ENCODE data around the gene OSBPL8. TPM values are rescaled to one million over a fixed set of nuclear protein-coding genes. Genes with fewer than 3 reads are reported as not detected.

Gene OSBPL8
- total RNA-seq, 1 donor: 133 TPM

- DNase-seq (ENCODE audit: low read depth): peak; percentile 65
These were observed 28.0 kb upstream of the OSBPL8 start for GRCh38 chr12:76587428-76588178.

GRCh38 chr12:76586764-76587395 lies 27.3 kb upstream of the OSBPL8 start:
- peak; percentile 80 for DNase-seq (ENCODE audit: low read depth)
- no peak overlapping the region for H3K4me3 ChIP-seq (ENCODE audit: low read depth, low read length)
- peak; percentile 74 for TF ChIP-seq CTCF (IDR thresholded peaks at IDR 0.05; ENCODE audit: insufficient read depth, low read length)

More at GRCh38 chr12:76587428-76588178, 28.0 kb upstream of the OSBPL8 start:
- TF ChIP-seq CTCF (IDR thresholded peaks at IDR 0.05; ENCODE audit: insufficient read depth, low read length): no peak
- no peak overlapping the region for H3K4me3 ChIP-seq (ENCODE audit: low read depth, low read length)

- no peak for TF ChIP-seq CTCF (IDR thresholded peaks at IDR 0.05; ENCODE audit: insufficient read depth, low read length)
- no peak for DNase-seq (ENCODE audit: low read depth)
- H3K4me3 ChIP-seq (ENCODE audit: low read depth, low read length): no peak overlapping the region
These were observed 23.7 kb upstream of the OSBPL8 start for GRCh38 chr12:76583301-76583700.

GRCh38 chr12:76573840-76574373 lies 14.3 kb upstream of the OSBPL8 start:
- no peak for TF ChIP-seq CTCF (IDR thresholded peaks at IDR 0.05; ENCODE audit: insufficient read depth, low read length)
- no peak overlapping the region for H3K4me3 ChIP-seq (ENCODE audit: low read depth, low read length)
- no peak for DNase-seq (ENCODE audit: low read depth)

GRCh38 chr12:76571256-76571655 lies 11.7 kb upstream of the OSBPL8 start:
- TF ChIP-seq CTCF (IDR thresholded peaks at IDR 0.05; ENCODE audit: insufficient read depth, low read length): no peak
- no peak overlapping the region for H3K4me3 ChIP-seq (ENCODE audit: low read depth, low read length)

GRCh38 chr12:76569685-76570604 lies 10.4 kb upstream of the OSBPL8 start:
- H3K4me3 ChIP-seq (ENCODE audit: low read depth, low read length): no peak overlapping the region
- no peak for TF ChIP-seq CTCF (IDR thresholded peaks at IDR 0.05; ENCODE audit: insufficient read depth, low read length)
- DNase-seq (ENCODE audit: low read depth): no peak

More at GRCh38 chr12:76571256-76571655, 11.7 kb upstream of the OSBPL8 start:
- peak; percentile 56 for DNase-seq (ENCODE audit: low read depth)

Data from fibroblast of the aortic adventitia (primary cell).